Measurements from ENCODE around the gene KIF1A. TPM values are rescaled to one million over a fixed set of nuclear protein-coding genes. Genes with fewer than 3 reads are reported as not detected.

KIF1A gene
- total and polyA plus RNA-seq, 2 of the 8 experiments (the other 6 are each of a cell fraction or from before 2014, with no cell fraction given): 61.3 to 281 TPM

- no peak for TF ChIP-seq ATF3 (IDR thresholded peaks at IDR 0.05; ENCODE audit: insufficient read depth, low read depth, low read length)
- TF ChIP-seq POU5F1 (IDR thresholded peaks at IDR 0.05; ENCODE audit: low read depth, low read length): no peak
- TF ChIP-seq USF2 (IDR thresholded peaks at IDR 0.05; ENCODE audit: low read length): no peak
- TF ChIP-seq GTF2F1 (IDR thresholded peaks at IDR 0.05; ENCODE audit: borderline replicate concordance, low read depth, low read length): no peak
- TF ChIP-seq SIN3A (conservative IDR thresholded peaks at IDR 0.05 in 1 of 2, IDR thresholded peaks at IDR 0.05 in 1 of 2; ENCODE audit: low read depth in 1 of 2, low read length in 2 of 2): no peak
These were observed 30.7 kb upstream of the KIF1A start (continued) for GRCh38 chr2:240850756-240851077.
